ELR (cell line): ENCODE data around the gene SPNS2.

ENCODE experiments used
- DNase-seq: peaks from one replicate; pipeline ENCODE4 v3.0.0-alpha.2; 2015; ENCODE audit warnings: low read depth

Gene SPNS2

DNA sequence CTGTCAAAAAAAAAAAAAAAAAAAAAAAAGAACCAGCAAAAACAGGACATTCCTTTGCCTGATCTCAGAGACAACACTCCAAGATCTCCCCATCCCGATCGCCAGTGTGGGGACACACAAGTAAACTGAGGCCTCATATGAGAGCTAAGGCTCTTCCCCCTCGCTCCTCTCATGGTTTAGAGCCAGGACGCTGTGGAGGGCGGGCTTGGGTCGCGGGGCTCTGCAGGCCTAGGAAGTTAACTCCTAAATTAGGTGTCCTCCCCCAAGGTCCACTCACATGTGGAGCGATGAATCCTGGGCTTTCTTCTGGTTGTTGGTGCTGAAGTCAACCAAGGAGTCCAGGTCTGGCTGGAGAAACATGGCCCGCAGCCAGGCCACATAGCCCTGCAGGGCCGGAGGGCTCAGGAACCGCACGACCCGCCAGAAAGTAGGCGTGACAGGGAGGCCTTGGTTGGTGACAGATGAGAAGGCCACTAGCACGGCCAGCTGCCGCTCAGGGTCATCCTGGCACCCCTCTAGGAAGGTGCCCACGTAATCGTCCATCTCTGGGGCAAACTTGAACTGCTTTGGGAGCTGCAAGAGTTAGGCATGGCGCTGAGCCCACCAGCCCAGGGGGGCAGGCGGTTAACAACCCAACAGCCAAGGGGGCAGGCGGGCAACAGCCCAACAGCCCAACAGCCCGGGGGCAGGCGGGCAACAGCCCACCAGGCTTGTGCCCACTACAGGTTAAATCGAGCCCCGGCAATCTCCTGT, 51.3 kb downstream of the SPNS2 start:
- DNase-seq: no peak

DNA sequence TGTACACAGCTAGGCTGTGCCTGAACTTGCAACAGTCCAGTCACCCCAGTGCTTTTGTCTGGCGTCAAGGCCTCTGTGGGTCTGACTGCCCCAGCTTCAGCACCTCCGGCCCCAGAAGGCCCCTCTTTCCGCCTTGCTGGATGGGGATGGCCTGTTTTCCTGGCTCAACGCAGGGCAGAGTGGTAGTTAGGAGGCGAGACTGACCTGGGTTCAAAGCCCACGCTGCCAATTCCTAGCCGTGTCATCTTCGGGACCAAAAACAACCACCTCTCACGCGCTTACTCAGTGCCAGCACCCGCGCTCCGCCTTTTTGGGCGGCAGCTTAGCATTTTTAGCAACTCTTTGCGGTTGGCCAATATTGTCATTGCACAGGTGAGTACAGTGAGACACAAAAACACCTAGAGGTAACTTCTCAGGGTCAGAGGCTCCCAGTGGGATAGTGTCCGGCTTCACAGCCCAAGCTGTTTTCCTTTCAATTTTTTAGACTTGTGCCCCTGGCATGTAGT, 51.9 kb downstream of the SPNS2 start:
- DNase-seq: no peak

DNA sequence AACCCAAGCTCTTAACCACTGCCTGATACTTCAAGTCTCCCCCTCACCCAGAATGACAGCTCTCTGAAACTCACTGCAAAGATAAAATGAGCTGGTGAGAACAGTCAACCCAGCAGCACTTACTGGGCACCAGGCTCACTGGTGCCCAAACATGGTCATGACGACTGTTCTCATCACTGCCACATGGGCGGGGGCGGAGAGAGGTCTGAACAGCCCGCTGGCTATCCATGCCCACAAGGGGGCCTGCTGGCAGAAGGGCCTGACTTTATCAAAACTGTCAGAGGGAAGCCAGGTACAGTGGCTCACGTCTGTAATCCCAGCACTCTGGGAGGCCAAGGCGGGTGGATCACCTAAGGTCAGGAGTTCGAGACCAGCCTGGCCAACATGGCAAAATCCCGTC, 52.5 kb downstream of the SPNS2 start:
- peak; percentile 52 for DNase-seq

DNA sequence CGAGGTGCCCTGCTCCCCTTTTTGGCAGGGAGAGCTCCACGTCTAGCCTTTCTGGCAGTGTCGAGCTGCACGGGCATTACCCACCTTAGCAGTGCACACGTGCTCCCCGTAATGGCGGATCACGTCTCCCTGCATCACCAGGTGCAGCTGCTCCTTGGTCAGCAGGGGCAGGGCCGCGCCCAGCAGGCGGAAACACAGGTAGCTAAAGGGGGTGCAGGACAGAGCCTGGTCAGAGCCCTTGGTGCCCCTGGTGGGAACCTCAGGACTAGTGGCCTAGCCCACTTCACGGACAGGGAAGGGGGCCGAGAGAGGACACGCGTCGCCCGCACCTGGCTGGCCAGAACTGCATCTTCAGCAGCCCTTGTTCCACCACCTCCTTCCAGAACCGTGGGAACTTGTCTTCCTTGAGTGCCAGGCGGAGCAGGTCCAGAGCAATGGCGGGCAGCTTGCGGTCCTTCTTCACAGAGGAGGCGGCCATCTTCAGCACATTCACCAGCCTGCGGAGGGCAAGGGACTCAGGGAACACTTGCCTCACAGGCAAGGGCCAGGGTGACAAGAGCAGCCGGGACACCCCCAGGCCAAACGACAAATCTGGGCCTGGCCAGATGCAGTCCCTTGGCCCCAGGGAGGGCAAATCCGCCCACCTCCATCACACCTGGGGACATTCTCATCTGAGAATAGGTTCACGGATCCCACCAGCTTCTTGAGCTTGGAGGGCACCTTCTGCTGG, 53.3 kb downstream of the SPNS2 start:
- DNase-seq: no peak

DNA sequence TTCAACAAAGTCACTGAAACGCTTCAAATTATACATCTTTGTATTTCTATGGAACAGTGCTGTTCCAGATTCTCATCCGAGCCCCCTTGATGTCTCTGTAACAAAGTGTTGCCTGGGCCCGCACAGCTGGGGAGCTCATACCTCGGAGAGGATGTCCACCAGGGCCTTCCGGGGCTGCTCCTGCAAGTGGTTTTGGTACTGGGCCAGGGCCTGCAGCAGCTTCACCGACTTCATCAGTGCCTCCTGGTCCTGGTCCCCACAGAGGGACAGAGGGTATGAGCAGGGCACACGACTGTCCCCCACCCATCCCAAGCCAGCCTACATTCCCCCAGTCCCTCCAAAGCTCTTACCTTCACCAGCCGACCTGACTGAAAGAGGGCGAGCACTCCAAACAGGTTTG, 55.0 kb downstream of the SPNS2 start:
- DNase-seq: no peak

DNA sequence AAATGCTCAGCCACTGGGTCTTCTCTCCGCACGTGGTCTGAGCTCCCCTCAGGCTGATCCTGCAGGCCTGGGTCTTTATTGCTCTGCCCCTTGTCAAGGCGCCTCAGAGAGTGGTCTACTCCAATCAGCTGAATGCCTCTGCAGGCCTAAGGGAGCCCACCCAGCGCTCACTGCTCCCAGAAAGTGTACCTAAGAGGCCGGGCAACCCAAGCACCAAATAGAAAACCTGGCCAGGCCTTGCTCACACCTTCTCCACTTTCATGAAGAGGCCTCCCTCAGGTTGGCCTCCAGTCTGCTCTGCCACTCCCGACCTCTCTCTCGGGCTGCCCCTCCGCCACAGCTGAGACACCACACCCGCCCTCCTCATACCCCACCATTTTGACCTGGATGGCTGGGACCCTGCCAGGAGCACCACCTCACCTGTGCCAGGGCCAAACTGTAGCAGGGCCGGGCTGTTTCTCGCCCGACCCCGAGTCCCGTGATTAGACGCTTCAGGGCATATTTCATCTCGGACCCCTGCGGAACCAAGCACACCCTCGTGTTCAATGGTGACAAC, 55.8 kb downstream of the SPNS2 start:
- peak; percentile 24 for DNase-seq

DNA sequence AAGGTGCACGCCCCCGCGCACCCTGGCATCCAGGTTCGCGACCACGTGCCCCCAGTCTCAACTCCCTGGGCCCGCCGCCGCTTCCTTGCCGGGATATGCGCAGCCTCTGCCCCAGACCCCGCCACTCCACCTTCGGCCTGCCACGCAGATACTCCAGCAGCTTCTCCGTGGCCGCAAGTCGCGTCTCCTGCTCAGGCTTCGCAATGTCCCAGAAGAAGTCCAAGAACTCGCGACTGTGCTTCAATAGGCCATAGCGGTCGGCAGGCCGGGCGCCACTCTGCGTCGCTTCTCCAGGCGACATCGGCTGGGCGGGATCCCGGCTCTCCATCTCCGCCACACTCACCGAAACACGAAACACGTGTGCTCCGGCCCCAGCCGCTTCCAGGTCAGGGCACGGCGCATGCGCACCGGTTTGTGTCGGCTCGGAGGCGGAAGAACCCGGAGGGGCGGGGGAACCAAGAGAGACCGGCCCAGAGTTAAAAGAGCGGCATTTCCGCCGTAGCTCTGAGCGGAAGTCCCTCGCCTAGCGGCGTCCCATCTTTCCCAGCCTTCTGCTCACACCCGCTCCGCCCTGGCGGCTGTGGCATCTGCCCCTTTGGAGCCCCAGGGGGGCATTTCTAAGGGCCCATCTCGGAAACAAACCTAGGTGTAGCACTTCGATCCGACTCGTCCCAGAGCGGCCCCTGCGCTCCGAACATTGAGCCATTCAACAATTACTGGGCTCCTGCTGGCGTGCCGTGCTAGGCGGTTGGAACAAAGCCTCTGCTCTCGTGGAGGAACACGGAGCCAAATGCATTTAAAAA, 56.5 kb downstream of the SPNS2 start, which contains the start of gene MYBBP1A:
TSS of gene MYBBP1A (minus strand) at position 388 of the 803 bp plus-strand sequence. CDS start at position 328, 60 bp downstream.
- peak; percentile 98 for DNase-seq

DNA sequence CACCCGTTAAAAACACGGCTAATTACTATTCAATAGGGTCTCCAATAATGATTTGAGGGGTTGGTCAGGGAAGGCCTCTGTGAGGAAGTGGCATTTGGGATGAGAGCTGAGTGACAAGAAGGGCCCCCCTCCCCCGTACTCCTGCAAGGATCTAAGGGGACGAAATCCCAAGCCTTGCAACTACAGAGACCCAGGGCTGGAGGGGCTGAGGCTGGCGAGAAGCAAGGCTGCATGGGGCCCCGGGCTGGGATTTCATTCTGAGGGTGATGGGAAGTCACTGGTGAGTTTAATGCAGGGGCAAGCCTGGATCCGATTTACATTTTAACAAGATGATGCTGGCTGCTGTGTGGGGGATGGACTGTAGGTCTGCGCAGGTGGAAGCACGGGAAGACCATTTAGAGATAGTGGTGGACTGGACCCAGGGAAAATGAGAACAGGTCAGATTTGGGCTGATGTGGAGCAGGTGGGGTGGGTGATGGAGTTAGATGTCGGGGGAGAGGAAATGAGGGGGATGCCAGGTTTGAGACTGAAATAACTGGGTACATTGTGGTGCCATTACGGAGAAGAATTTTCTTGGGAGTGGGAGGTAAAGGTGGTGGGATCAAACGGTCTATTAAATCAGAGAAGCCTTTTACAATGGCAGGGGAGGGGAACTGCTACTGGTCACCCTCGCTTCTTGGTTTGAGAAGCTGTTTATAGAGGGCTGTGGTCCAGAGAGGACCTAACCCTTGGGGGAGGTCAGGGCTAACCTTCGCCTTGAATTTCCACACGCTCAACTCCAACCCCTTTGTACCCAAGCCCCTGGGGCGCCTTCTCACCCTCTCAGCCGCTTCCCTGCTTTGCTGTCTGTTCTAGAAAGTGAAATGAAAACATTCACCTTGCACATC, 57.4 kb downstream of the SPNS2 start:
- DNase-seq: no peak

DNA sequence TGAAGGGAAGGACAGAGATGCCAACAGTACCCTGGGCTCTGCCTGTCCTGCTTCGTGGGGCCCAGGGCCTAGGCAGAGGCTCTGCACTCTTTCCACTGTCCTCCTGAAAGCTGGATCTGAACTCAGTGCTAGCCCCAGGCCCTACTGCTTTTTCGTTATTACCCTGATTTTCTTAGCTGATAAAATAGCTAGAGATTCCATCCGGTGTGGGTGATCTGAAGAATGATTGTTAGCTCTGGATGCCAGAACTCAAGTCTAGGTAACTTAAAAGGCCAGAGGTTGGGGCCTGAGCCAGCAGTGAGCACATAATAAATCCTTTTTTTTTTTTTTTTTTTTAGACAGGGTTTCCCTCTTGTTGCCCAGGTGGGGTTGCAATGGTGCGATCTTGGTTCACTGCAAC, 58.3 kb downstream of the SPNS2 start:
- DNase-seq: no peak

DNA sequence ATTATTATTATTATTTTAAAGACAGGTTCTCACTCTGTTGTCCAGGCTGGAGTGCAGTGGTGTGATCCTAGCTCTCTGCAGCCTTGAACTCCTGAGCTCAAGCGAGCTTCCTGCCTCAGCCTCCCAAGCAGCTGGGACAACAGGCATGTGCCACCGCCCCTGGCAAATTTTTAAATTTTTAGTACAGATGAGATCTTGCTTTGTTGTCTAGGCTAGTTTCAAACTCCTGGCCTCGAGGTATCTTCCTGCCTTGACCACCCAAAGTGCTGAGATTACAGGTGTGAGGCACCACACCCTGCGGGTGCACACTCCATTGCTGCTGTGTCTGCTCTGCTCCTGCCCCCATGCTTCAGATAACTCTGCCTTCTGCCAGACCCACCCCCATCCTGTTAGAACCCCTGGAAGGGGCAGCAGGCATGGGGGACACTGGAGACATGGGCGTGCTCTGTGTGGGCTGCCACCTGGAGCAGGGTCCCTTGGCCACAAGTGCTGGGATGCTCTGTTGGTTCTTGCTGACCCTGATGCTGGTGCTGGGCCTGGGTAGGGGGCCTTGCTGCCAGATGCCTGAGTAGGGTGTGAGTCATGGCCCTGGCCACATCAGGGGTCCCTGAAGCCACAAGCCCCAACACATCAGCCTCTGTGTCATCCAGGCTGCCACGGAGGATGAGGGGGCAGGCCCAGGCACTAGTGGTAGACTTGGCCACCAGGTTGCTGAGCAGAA, 59.1 kb downstream of the SPNS2 start:
- no peak for DNase-seq

DNA sequence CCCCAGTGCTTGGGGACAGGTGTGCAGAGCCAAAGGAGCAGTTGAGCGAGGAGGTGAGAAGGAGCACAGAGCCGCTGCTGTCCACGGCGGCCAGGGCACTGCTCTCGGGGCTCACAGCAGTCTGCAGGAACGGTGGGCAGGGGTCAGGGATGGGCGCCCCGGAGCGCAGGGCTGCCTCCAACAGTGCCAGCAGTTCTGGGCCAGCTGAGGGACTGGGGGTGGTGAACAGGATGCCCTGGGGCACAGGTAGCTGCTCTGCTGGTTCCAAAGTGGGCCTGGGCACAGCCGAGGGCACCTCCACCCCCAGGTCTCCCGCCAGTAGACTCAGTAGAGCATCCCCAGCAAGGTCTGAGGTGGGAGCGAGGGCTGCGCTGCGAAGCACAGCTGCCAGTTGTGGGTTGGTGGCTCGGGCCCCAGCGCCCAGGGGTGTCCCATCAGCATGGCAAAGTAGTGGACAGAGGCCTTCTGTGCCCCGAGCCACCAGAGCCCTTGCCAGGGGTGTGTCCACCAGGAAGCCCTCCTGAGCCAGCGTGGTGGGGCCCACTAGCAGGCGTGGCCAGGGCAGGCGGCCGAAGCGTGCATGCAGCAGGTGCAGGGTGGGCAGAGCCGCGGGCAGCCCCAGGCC, 59.8 kb downstream of the SPNS2 start:
- DNase-seq: no peak

DNA sequence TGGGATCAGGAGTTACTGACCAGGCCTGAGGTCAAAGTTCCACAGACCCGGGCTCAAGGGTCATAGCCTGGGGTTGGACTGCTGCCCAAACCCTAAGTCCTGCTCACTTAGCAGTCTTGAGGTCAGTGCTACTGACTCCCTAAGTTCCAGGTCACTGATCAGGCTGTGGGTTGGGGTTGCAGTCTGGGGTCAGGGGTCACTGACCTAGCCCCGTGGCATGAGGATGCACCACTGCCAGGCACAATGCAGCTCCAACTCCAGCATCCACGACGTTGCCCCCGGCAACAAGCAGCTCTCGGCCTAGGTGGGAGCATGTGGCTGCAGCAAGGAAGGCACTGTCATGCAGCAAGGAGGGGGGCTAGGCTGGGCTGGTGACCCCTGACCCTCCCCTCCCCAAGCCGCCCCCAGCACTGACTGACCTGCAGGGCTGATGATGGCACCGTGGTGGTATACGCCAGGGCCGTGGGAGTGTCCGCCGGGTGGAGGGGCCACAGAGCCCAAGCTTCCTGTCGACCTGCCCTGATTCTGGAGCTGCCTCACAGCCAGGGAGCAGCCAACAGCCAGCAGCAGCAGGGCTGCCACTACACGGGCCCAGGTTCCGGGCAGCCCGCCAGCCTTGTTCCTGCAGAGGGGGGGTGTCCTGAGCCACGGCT, 60.6 kb downstream of the SPNS2 start:
- DNase-seq: no peak

DNA sequence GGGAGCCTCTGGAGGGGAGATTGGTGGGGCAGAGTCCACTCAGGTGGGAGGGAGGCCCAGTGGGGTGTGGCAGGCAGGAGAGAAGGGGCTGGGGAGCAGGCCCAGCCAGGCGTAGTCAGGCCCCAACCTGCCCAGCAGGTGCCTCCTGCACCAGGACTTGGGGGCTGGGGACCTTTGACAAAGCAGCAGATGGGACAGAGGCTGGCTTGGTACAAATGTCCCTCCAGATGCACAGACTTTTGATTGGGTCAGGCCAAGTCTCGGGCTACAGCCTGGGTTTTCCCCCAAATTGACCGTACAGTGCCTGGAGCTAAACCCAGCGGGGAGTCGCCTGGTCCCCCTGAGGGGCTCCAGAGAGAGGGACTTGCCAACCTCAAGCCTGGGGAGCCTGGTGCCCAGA, 61.3 kb downstream of the SPNS2 start:
- DNase-seq: no peak

DNA sequence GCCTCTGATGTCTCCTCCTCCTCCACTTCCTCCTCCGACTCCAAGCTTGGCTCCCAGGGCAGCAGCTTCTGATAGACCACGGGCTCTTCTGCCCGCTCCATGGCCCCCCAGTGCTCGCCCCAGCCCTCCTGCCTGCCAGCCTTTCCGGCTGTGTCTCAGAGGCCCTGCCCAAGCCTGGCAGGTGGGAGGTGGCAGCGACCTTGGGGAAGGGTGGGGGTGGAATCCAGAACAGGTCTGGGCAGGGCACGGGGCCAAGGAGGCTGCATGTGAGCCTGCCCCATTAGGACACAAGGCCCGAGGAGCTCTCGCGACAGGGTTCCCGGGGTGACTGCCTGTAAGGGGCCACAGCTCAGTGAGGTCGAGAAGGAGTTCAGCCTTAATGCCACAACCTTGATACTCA, 61.7 kb downstream of the SPNS2 start, which contains the start of gene GGT6:
TSS of gene GGT6 (minus strand) at position 157 of the 400 bp plus-strand sequence. CDS start at position 101, 56 bp downstream.
- no peak for DNase-seq

DNA sequence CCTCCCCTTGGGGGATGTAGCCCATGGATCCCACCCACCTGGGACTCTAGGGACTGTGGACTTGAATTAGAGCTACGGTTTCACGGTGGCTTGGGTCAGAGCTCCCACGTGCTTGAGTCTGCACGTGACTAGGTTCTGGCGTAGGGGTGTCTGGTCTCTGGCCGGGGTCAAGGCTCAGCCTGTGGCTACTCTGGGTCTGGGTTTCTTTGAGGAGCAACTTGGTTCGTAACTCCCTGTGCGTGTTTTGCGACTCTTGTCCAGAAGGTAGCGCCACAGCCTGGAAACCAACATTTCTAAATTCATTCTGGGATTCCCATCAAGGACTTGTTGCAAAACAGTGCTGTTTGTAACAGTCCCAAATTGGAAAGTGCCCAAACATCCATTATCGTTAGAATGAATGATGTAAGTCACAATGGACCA, 62.2 kb downstream of the SPNS2 start:
- DNase-seq: no peak

DNA sequence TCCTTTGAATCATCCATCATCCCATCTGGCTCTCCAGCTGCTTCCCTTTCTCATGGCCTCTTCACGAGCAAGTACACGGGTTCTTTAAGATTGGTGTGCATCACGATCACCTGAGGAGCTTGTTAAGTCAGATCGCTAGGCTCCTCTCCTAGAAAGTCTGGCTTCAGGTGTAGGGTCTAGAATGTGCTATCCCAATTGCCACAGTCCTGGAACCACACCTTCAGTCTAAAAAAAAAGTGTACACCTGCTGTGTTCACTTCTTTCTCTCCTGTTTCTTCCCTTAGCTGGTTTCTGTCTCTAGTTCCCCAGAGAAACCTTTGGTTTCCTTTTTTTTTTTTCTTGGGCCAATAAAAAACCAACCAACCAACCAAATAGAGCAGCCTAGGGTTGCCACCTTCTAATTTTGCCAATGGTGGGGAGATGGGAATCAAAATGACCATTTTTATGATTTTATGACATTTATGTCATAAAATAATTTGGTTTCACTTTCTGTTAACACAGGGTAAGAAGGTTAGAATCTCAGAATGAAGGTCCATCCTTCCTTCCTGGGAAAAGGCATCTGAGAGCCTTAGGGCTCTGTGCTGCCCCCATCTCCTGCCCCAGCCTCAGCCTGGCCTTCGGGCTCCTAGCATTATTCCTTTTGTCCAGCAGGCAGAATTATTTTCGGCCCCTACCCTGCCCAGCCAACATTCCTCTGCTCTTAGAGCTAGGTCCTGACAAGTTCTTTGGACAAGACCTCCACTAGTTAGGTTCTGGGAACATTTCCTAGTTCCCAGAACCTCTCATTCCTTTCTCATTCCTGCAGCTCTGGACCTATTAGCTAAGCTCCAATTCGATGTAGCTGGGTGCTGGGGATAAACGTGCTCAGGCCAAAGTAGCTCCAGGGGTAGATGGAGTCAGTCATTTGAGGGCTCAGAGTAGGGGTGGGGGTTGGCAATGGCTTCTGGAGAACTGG, 63.6 kb downstream of the SPNS2 start:
- no peak for DNase-seq

DNA sequence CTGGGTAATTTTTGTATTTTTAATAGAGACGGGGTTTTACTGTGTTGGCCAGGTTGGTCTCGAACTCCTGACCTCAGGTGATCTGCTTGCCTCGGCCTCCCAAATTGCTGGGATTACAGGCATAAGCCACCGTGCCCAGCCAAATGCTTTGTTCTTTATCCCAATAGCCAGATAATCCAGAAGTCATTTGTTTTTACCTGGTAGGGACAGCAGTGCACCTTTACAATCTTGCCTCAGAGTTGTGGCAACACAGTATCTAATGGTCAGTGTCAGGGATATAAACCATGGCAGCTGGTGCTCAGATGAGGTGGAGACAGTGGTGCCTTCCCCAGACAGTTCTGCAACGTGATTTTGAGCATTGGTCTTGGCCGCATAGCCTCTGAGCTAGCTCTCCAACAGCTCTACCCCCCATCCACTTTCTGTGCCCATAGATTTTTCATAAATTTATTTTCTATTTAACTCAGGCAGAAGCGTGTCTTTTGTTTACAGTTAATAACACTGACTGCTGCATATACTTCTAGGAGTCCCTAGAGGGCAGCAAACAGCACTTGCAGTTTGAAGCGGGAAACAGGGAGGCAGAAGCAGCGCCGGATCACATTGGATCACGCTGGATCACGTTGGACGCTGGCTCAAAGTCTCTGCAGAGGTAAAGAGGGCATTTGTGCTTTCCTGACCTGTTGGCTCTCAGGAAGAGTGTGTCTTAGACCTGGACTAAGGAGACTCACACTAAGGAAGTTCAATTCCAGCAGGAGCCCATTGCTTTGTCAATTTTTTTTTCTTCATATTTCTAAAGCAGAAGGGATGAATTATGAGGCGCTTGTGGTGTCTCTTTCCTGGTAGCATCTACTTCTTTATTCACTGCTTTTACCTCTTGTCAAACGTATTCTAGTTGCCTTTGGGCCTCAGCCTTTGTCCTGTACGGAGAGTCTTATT, 66.8 kb downstream of the SPNS2 start:
- DNase-seq: peak; percentile 91
